ENCODE data around the gene MSL2.
"Not testable (repeated sequence)": the region's sequence is repeated elsewhere in the genome, so short reads cannot be mapped to it uniquely, and the experiment has no call there.

DNA sequence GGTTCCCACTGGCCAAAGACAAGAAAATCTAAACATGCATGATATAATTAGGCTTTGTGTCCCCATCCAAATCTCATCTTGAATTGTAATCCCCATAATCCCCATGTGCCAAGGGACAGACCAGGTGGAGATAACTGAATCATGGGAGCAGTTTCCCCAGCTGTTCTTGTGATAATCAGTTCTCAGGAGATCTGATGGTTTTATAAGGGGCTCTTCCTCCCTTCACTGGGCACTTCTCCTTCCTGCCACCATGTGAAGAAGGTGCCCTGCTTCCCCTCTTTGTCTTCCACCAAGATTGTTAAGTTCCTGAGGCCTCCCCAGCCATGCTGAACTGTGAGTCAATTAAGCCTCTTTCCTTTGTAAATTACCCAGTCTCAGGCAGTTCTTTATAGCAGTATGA is 32.5 kb downstream of the MSL2 start:
- TF ChIP-seq POLR2A, POU2F2, TAF1 (IDR thresholded peaks at IDR 0.05; ENCODE audit: low read depth, low read length): not testable (repeated sequence)

Measured in GM12891 (cell line).